ENCODE results near the gene RSRP1. TPM values are rescaled to one million over a fixed set of nuclear protein-coding genes. Genes with fewer than 3 reads are reported as not detected.
A peak's percentile ranks its signal among the peaks of the same experiment; 100 is the strongest.
"Not testable (repeated sequence)": the region's sequence is repeated elsewhere in the genome, so short reads cannot be mapped to it uniquely, and the experiment has no call there.

The RSRP1 gene
- total RNA-seq, 1 donor from 2014 or later: 144 TPM

DNA sequence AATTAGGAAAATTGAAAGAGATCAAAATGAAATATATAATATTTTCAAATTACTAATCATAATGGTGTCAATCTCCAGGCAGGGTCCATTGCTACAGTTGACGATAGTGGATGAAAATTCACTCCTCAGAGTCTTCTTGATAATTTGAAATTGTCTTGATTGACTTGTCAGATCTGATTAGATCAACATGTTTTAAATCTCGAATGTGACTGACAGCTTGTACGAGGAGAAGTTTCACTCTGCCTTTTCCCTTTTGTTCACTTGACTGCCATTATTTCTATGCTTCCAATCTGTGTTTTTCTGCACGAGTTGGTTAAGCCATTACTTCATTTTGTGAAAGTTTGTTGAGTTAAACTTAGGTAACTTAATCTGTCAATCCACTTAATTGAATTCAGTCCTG lies 28.4 kb upstream of the RSRP1 start:
- H3K9me3 Mint-ChIP-seq; H3K36me3 Mint-ChIP-seq (ENCODE audit: low read depth); H3K4me3 Mint-ChIP-seq (ENCODE audit: low read depth); H3K27me3 Mint-ChIP-seq (ENCODE audit: low read depth); H3K4me1 Mint-ChIP-seq (ENCODE audit: low read depth); DNase-seq (ENCODE audit: low spot score); intact Hi-C loops (cut with micrococcal nuclease); H3K27ac Mint-ChIP-seq: not testable (repeated sequence)

DNA sequence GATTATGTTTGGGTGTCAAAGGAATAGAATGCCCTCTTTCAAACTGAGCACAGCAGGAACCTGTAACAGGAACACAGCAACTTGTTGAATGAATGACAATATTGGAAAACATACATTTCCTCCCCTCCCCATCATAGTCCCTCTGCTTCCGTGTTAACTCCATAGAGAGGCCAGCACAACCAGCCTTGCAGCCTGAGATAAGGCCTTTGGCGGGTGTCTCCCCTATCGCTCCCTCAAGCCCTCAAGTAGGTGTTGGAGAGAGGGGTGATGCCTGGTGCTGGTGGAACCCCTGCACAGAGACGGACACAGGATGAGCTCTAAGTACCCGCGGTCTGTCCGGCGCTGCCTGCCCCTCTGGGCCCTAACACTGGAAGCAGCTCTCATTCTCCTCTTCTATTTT lies 25.0 kb upstream of the RSRP1 start, which contains the start of gene RHD:
TSS of gene RHD (plus strand) at position 272 of the 400 bp plus-strand sequence. CDS start at position 311, 39 bp downstream.
- H3K4me3 Mint-ChIP-seq (ENCODE audit: low read depth); H3K27ac Mint-ChIP-seq; H3K36me3 Mint-ChIP-seq (ENCODE audit: low read depth); DNase-seq (ENCODE audit: low spot score); H3K4me1 Mint-ChIP-seq (ENCODE audit: low read depth); H3K9me3 Mint-ChIP-seq; H3K27me3 Mint-ChIP-seq (ENCODE audit: low read depth); intact Hi-C loops (cut with micrococcal nuclease): not testable (repeated sequence)

DNA sequence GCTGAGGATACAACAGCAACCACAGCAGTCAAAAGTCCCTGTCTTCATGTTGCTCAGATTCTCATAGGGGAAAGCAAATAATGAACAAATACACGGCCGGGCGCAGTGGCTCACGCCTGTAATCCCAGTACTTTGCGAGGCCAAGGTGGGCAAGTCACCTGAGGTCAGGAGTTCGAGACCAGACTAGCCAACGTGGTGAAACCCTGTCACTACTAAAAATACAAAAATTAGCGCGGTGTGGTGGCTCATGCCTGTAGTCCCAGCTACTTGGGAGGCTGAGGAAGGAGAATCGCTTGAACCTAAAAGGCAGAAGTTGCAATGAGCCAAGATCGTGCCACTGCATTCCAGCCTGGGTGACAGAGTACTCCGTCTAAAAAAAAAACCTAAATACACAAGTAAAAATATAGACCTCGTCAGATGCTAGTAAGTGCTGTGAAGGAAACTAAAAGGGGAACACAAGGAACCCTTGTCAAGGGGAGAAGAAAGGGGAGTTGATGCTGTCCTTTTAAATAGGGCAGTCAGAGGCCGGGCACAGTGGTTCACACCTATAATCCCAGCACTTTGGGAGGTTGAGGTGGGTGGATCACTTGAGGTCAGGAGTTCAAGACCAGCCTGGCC lies 21.0 kb upstream of the RSRP1 start:
- H3K36me3 Mint-ChIP-seq (ENCODE audit: low read depth); H3K4me1 Mint-ChIP-seq (ENCODE audit: low read depth); H3K27me3 Mint-ChIP-seq (ENCODE audit: low read depth); H3K9me3 Mint-ChIP-seq; DNase-seq (ENCODE audit: low spot score): not testable (repeated sequence)
- intact Hi-C loops (cut with micrococcal nuclease): loop anchor here (2.0 kb wide), 1 partner anchor 71 kb away; the partner anchor contains the start of gene TMEM50A
- peak overlapping the region; percentile 71 for H3K4me3 Mint-ChIP-seq (ENCODE audit: low read depth)
- H3K27ac Mint-ChIP-seq: peak overlapping the region; percentile 75

DNA sequence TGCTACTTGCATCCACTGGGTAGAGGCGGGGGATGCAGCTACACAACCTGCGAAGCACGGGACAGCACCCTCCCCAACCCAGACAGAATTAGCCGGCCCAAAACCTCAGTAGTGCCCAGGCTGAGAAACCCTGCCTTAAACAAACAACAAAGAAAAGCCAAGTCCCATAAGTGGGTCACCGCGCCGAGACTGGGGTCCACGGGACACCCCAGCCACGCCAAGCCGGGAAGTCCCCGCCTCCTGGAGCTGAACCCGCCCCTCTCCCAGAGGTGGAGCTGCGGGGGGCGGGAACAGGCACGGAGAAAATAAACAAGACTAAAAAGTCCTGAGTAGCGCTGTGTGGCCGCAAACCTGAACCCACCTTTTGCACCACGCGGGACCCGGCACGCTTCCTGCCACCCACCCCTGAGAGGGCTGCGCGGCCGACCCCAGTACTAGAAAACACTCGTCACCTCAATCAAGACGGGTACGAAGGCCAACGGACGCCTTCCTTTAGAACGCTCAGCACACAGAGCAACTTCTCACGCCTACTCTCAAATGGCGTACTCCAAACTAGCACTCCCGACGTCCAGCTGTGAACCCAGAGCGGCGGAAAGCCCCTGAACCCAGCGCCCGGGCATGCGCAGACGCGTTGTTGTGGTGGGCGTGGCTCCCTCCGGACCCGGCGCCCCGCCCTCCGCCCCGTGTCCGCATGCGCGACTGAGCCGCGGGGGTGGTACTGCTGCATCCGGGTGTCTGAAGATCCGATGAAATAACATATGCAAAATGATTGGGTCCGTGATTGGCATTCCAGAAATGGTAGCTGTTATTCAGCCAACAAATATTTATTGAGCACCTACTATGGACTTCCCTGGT lies 20.3 kb upstream of the RSRP1 start:
- H3K4me1 Mint-ChIP-seq (ENCODE audit: low read depth); H3K9me3 Mint-ChIP-seq; H3K36me3 Mint-ChIP-seq (ENCODE audit: low read depth); H3K27me3 Mint-ChIP-seq (ENCODE audit: low read depth): not testable (repeated sequence)
- peak; percentile 80 for DNase-seq (ENCODE audit: low spot score)
- intact Hi-C loops (cut with micrococcal nuclease): loop anchor here (2.0 kb wide), 1 partner anchor 71 kb away; the partner anchor contains the start of gene TMEM50A
- H3K4me3 Mint-ChIP-seq (ENCODE audit: low read depth): peak overlapping the region; percentile 71
- H3K27ac Mint-ChIP-seq: peak overlapping the region; percentile 75

DNA sequence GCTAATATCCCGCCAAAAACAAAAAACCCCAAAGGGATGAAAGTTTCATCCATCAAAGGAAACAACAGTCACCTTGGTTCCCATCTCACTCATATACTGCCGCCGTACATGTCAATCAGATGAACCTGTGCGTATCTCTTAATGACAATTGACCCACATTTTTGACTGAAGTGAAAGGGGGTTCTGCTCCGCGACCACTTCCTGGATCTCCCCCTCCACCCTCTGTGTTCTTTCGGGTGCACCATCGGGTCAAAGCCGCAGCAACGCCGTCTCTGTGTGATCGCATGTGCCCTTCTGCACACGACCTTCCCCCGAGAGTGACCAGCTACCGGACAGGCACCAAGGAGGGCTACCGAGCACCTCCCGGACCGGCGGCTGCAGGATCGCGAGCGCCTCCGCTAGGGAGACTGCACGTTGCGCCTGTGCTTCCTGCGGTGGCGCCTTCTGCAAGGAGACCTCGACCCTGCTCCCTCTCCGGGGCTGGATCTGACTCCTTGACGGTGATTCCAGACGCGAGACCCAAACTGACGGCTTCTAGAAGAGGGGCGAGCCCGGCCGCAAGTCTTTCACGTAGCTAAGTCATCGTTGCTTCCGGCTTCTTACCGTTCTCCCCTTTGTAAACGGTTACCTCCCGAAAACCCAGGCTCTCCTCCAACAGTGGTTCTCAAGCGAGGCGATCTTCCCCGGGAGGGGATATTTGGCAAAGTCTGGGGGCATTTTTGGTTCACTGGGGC lies 19.5 kb upstream of the RSRP1 start:
- peak; percentile 29 for DNase-seq (ENCODE audit: low spot score)
- H3K4me3 Mint-ChIP-seq (ENCODE audit: low read depth): peak overlapping the region; percentile 92
- H3K4me1 Mint-ChIP-seq (ENCODE audit: low read depth); H3K9me3 Mint-ChIP-seq; H3K27me3 Mint-ChIP-seq (ENCODE audit: low read depth); intact Hi-C loops (cut with micrococcal nuclease): not testable (repeated sequence)
- H3K36me3 Mint-ChIP-seq (ENCODE audit: low read depth): peaks cover 14% of the 10 kb centered on the region
- peak overlapping the region; percentile 90 for H3K27ac Mint-ChIP-seq

DNA sequence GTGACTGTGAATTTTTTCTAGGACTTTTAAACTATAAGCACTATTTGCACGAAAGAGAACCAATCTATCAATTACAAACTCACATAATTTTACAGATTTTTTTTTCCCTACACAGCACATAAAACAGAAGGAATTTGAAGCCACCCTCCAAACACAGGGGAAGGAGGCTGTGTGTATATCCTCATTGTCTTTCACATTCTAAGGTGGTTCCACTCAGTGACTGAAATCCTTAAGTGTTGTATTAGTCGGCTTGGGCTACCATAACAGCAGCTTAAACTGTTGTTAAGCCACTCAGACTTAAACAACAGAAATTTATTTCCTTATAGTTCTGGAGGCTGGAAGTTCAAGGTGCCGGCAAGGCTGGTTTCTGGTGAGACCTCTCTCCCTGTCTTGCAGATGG lies 13.1 kb upstream of the RSRP1 start:
- H3K9me3 Mint-ChIP-seq; H3K4me3 Mint-ChIP-seq (ENCODE audit: low read depth); H3K4me1 Mint-ChIP-seq (ENCODE audit: low read depth); H3K27me3 Mint-ChIP-seq (ENCODE audit: low read depth); intact Hi-C loops (cut with micrococcal nuclease); DNase-seq (ENCODE audit: low spot score); H3K27ac Mint-ChIP-seq: not testable (repeated sequence)
- H3K36me3 Mint-ChIP-seq (ENCODE audit: low read depth): peaks cover 14% of the 10 kb centered on the region

DNA sequence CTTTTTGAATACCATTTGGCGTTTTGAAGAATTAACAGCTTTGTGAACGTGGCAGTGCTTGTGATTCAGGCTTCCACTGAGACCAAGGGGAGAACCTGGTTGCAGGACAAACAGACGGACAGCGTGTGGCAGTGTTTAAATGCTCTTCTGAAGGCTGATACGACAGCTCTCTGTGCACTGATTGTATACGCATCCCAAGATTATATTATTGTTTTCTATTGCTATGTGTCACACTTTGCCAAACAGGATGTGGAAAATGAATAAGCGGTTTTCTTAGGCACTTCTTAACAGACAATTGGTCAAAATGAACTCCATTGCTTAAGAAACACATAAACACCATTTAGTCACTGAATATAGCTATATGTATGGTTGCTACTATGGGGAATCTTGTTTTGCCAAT lies 12.6 kb upstream of the RSRP1 start:
- DNase-seq (ENCODE audit: low spot score): not testable (repeated sequence)

DNA sequence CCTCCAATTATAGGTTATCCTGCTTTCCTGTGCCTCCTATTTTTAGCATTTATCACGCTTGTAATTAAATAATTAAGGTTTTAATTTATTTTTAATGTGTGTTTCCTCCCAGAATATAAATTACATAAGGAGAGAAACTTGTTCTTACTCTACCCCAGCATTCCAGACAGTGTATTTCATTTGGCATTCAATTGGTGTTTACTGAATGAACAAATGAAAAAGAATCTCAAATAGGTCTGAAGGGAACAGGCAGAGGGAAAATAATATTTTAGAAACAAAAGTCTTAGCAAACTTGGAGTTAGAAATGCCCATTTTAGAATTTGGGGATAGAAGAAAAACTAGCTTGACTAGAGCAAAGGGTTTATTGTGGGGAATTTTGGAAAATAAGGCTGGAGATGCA lies 9.9 kb upstream of the RSRP1 start:
- intact Hi-C loops (cut with micrococcal nuclease): no loop called here
- DNase-seq (ENCODE audit: low spot score): no peak
- Mint-ChIP-seq H3K4me1 (ENCODE audit: low read depth) (peaks cover 9% of the 10 kb centered on the region), H3K27ac (no peak overlapping the region), H3K4me3 (ENCODE audit: low read depth) (no peak overlapping the region), H3K9me3 (no peaks in the 10 kb centered on the region), H3K27me3 (ENCODE audit: low read depth) (no peaks in the 10 kb centered on the region), H3K36me3 (ENCODE audit: low read depth) (peaks cover 1% of the 10 kb centered on the region)

More for the DNA sequence above, 12.6 kb upstream of the RSRP1 start:
- H3K4me1 Mint-ChIP-seq (ENCODE audit: low read depth); H3K27ac Mint-ChIP-seq; H3K9me3 Mint-ChIP-seq; intact Hi-C loops (cut with micrococcal nuclease); H3K4me3 Mint-ChIP-seq (ENCODE audit: low read depth); H3K27me3 Mint-ChIP-seq (ENCODE audit: low read depth): not testable (repeated sequence)
- H3K36me3 Mint-ChIP-seq (ENCODE audit: low read depth): peaks cover 14% of the 10 kb centered on the region

DNA sequence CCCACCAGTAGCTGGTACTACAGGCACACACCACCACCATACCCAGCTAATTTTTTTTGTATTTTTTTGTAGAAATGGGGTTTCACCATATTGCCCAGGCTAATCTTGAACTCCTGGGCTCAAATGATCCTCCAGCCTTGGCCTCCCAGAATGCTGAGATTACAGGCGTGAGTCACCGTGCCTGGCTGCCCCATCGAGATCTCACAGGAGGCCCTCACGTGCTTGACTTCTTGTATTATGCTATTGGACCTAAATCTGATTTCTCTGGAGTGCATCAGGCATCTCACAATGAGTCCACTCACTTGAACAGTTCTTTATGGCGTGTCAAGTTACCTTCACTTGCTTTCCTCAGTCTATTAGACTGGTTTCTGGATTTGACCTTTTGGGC lies 9.3 kb upstream of the RSRP1 start:
- Mint-ChIP-seq H3K4me1 (ENCODE audit: low read depth) (peaks cover 8% of the 10 kb centered on the region), H3K36me3 (ENCODE audit: low read depth) (no peaks in the 10 kb centered on the region), H3K9me3 (no peaks in the 10 kb centered on the region), H3K27ac (no peak overlapping the region), H3K27me3 (ENCODE audit: low read depth) (no peaks in the 10 kb centered on the region), H3K4me3 (ENCODE audit: low read depth) (no peak overlapping the region)
- no peak for DNase-seq (ENCODE audit: low spot score)
- intact Hi-C loops (cut with micrococcal nuclease): no loop called here

DNA sequence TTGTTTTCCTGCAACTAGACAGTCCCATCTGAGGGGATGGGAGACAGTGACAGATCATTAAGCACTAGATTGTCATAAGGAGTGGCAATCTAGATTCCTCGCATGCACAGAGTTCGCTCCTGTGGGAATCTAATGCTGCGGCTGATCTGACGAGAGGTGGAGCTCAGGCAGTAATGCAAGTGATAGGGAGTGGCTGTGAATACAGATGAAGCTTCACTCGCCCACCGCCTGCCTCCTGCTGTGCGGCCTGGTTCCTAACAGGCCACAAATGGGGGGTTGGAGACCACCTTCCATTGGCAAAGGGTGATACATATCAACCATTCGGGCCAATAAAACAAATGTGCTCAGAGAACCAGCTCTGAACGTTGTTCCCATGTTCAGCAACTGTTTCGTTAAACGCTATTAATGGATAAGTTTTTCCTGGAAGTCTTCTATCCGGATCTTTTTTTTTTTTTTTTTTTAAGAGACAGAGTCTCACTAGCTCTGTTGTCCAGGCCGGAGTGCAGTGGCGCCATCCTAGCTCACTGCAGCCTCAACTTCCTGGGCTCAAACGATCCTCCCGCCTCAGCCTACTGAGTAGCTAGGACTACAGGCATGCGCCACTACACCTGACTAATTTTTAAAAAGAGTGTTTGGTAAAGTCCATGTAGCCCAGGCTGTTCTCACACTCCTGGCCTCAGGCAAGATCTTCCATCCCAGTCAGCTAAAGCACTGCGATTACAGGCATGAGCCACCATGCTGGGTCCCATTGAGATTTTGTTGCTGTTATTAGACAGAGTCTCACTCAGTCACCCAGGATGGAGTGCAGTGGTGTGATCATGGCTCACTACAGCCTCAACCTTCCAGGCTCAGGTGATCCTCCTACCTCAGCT lies 8.7 kb upstream of the RSRP1 start:
- no peaks in the 10 kb centered on the region for H3K27me3 Mint-ChIP-seq (ENCODE audit: low read depth)
- H3K36me3 Mint-ChIP-seq (ENCODE audit: low read depth): no peaks in the 10 kb centered on the region
- no peak for DNase-seq (ENCODE audit: low spot score)
- intact Hi-C loops (cut with micrococcal nuclease): no loop called here
- H3K9me3 Mint-ChIP-seq: no peaks in the 10 kb centered on the region
- no peak overlapping the region for H3K4me3 Mint-ChIP-seq (ENCODE audit: low read depth)
- no peak overlapping the region for H3K27ac Mint-ChIP-seq
- H3K4me1 Mint-ChIP-seq (ENCODE audit: low read depth): peaks cover 8% of the 10 kb centered on the region

DNA sequence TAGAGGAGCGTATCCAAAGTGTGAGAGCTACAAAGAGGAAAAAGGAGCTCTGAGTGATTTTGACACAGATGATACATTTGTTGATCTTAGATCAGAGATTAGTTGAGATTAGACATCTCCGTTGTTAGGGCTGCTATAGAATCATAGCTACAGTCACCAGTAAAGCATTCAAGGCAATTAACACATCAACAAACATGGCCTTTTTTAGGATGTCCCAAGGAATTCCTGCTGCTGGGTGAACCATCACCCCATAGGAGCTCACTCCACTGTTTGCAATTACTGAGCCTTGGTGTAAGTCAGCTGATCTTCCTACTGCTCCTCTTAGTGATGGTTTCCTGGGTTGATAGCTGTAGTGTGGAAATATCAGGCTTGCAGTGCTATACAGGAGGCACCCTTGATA lies 6.7 kb upstream of the RSRP1 start:
- Mint-ChIP-seq H3K36me3 (ENCODE audit: low read depth) (no peaks in the 10 kb centered on the region), H3K27ac (no peak overlapping the region), H3K9me3 (no peaks in the 10 kb centered on the region), H3K4me3 (ENCODE audit: low read depth) (no peak overlapping the region), H3K4me1 (ENCODE audit: low read depth) (no peaks in the 10 kb centered on the region), H3K27me3 (ENCODE audit: low read depth) (no peaks in the 10 kb centered on the region)
- intact Hi-C loops (cut with micrococcal nuclease): no loop called here
- DNase-seq (ENCODE audit: low spot score): no peak
